NB4 (cell line): Measurements from ENCODE around the gene ESYT2.

Experiments
- MYC ChIP-seq: IDR thresholded peaks from 2 replicates; pipeline ENCODE4 v1.6.1; 2011; ENCODE audit warnings: low read depth, low read length
- POLR2A ChIP-seq: IDR thresholded peaks from 2 replicates; pipeline ENCODE4 v1.6.1; 2011; ENCODE audit warnings: mild to moderate bottlenecking; ENCODE audit not compliant: insufficient read length; ENCODE audit errors: extremely low read depth
- TF ChIP-seq, protein P1 (sequence below): IDR thresholded peaks from one replicate; pipeline ENCODE4 v1.5.1; 2012; ENCODE audit warnings: low read depth, low read length

DNA sequence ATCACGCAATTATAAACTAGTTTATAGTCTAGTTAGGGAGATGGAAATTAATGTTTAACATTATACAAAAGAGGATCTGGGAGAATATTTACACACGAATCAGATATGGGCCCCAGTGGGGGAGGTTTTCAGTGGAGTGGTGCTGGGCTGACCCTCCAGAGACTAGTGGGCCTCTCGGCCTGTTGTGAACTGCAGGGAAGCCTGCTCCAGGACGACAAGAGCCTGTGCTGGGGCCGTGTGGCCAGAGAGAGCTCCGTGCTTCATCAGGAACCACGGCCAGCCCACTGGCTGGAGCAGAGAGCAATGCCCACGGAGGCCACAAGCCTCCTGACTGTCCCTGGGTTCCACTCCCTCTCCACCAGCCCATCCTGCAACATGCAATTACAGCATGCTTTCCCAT is 11.3 kb upstream of the ESYT2 start:
- TF ChIP-seq, protein P1, sequence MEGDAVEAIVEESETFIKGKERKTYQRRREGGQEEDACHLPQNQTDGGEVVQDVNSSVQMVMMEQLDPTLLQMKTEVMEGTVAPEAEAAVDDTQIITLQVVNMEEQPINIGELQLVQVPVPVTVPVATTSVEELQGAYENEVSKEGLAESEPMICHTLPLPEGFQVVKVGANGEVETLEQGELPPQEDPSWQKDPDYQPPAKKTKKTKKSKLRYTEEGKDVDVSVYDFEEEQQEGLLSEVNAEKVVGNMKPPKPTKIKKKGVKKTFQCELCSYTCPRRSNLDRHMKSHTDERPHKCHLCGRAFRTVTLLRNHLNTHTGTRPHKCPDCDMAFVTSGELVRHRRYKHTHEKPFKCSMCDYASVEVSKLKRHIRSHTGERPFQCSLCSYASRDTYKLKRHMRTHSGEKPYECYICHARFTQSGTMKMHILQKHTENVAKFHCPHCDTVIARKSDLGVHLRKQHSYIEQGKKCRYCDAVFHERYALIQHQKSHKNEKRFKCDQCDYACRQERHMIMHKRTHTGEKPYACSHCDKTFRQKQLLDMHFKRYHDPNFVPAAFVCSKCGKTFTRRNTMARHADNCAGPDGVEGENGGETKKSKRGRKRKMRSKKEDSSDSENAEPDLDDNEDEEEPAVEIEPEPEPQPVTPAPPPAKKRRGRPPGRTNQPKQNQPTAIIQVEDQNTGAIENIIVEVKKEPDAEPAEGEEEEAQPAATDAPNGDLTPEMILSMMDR = no peak
- no peak for TF ChIP-seq POLR2A
- TF ChIP-seq MYC = no peak
